Measurements from ENCODE around the gene ZBTB5.
A peak's percentile ranks its signal among the peaks of the same experiment; 100 is the strongest.
"Not testable (repeated sequence)": the region's sequence is repeated elsewhere in the genome, so short reads cannot be mapped to it uniquely, and the experiment has no call there.

ZBTB5 gene

DNA sequence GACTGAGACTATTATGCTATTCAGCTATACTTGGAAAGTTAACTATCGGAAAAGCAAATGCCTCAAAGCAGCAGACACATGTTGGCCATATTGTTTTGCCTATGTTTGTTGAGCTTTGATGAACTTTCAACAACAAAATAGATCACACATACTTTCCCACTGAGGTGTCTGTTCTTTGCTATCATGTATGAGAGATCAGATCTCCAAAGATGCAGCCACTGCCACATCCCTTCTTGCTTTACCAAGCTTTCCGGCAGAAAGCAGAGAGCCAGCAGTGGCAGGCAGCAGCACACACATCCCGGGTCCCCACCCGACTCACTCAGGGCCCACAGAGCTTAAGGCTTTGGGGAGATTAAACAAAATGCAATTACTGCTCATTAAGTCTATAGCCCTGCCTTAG is 18.8 kb downstream of the ZBTB5 start:
- DNase-seq, result no peak

DNA sequence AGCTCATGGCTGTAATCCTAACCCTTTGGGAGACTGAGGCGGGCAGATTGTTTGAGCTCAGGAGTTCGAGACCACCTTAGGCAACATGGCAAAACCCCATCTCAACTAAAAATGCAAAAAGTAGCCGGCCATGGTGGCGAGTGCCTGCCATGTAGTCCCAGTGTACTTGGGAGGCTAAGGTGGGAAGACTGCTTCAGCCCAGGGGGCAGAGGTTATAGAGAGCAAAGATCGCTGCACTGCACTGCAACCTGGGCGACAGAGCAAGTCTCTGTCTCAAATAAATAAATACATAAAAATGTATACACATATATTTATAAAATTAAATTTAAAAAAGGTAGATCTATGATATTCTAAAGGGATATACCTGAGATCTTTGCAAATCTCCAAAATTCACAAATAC is 19.4 kb downstream of the ZBTB5 start:
- DNase-seq, result no peak

GRCh38 chr9:37444890-37445289 is 20.4 kb downstream of the ZBTB5 start:
- DNase-seq, result no peak

DNA sequence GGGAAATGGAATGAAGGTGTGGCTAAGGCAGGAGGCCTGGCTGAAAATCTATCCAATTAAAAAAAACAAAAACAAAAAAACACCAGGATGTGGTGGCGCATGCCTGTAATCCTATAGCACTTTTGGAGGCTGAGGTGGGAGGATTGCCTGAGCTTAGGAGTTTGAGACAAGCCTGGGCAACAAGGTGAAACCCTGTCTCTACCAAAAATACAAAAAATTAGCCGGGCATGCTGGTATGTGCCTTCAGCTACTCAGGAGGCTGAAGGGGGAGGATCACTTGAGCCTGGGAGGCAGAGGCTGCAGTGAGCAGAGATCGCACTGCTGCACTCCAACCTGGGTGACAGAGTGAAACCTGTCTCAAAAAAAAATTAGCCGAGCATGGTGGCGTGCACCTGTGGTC is 21.7 kb downstream of the ZBTB5 start:
- DNase-seq, result no peak

DNA sequence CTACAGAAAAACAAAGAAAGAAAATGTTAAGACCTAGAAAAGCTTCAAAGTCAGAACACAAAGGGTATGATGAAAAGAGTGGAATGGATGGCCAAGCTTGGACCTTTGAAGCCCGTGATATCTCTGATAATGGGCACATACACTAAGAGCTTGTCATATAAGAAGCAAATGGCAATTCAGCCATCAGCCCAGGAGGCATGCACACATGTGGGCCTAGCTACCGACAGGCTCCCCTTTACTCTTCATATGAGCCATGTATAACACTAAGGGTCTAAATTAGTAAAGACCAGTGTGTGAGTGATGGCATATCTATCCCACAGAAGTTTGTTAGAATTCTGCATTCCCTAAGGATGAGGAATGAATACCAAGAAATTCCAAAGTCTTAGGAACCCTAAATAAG is 22.7 kb downstream of the ZBTB5 start:
- DNase-seq, result no peak

GRCh38 chr9:37441776-37442370 is 23.4 kb downstream of the ZBTB5 start:
- no peak for DNase-seq

- no peak for DNase-seq
Measured at GRCh38 chr9:37438359-37438758, 26.9 kb downstream of the ZBTB5 start.

DNA sequence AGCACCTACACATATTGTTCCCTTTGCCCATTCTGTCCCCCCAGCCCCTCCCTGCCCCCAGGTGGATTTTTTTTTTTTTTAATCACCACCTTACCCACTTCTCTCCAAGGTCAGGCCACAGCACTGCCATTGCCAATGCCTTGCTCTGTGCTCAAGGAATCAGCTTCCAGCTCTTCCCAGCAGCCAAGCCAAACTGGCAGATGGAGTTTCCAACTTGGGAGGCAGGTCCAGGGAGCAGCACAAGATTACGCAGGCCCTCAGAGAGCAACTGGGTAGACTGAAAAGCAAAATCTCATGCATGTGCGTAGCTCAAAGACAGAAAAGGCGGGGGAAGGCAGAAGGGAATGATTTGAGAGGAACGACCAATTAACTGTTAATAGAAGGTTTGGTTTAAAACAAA is 27.6 kb downstream of the ZBTB5 start:
- no peak for DNase-seq

- DNase-seq, result no peak
Measured at GRCh38 chr9:37437010-37437409, 28.2 kb downstream of the ZBTB5 start.

DNA sequence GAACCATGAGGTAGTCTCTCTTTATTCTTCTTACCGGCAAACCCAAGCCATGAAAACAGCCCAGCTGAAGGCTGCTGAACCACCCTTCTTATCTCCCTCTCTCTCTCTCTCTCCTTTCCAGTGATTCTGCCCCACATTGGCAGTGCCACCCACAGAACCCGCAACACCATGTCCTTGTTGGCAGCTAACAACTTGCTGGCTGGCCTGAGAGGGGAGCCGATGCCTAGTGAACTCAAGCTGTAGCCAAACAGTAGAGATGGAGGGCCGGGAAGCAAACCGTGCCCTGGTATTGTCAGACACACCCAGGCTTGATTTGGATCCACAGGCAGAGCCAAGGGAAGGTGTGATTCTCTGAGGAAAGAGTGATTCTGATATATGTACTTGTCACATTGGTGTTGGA is 28.7 kb downstream of the ZBTB5 start:
- DNase-seq, result no peak

DNA sequence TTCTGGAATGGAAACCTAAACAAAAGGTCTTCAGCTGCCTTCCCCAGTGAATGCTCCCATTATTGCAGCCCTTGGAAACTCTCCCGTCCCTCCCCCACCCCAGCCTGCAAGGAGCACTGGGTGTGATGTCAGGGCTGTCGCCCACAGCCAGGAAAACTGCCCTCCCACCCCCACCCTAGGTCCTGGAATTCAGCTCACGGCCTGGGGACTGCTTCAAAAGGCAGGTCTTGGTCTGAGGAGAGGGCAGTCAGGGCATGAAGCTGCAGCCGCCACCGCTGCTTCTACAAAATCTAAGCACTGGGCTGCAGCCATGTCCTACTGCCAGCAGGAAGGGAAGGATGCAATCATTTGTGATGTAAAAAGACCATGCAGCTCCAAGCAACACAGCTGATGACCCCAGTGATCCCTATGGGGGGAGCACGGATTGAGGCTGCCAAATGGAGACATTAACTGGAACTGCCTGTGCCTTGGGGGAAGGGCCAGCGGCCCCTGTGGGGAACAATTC is 31.3 kb downstream of the ZBTB5 start:
- DNase-seq, result no peak

DNA sequence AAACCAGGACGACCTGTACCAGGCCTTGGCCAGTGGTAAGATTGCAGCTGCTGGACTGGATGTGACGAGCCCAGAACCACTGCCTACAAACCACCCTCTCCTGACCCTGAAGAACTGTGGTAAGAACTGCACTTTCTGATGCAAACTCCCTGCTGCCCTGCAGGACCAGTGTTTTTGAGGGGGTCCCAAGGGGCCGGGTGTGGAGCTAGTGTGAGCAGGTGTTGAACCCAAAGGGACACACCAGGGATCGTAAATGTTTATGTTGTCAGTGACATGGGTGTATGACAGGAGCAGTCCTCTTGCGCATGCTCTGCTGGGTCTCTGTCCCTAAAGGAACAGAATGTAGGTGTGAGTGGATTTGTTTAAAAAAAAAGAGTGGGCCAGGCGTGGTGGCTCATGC is 33.2 kb downstream of the ZBTB5 start:
- DNase-seq, result no peak

GRCh38 chr9:37430841-37431597 is 34.2 kb downstream of the ZBTB5 start:
- DNase-seq, result no peak

GRCh38 chr9:37429441-37430285 is 35.6 kb downstream of the ZBTB5 start:
- DNase-seq, result no peak

DNA sequence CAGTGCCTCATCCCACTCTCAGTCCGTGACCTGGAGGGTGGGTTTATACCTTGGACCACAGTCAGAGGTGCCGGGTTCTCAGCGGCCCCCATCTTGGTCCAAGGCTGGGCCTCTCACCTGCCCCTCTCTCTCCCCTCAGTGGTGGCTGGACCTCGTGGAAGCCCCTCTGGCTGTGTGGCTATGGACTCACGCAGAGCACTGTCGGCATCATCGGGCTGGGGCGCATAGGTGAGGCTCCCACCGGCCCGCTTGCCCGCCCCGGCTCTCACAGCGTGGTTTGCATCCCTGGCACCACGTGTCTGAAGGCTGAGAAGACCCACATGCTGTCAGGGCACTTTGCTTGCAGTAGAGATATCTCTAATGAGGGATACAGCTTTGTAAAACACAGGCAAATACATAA is 36.9 kb downstream of the ZBTB5 start:
- no peak for DNase-seq

- DNase-seq, result no peak
Measured at GRCh38 chr9:37426846-37427245, 38.4 kb downstream of the ZBTB5 start.

DNA sequence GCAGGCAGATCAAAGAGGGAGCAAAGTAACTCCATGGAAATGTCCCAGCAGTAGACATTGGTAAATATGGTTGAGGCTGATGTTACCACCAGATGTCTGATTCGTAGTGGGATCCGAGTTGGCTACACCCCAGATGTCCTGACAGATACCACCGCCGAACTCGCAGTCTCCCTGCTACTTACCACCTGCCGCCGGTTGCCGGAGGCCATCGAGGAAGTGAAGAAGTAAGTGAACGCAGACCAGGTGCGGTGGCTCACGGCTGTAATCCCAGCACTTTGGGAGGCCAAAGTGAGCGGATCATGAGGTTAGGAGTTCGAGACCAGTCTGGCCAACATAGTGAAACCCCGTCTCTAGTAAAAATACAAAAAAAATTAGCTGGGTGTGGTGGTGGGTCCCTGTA is 38.8 kb downstream of the ZBTB5 start:
- not testable (repeated sequence) for DNase-seq

DNA sequence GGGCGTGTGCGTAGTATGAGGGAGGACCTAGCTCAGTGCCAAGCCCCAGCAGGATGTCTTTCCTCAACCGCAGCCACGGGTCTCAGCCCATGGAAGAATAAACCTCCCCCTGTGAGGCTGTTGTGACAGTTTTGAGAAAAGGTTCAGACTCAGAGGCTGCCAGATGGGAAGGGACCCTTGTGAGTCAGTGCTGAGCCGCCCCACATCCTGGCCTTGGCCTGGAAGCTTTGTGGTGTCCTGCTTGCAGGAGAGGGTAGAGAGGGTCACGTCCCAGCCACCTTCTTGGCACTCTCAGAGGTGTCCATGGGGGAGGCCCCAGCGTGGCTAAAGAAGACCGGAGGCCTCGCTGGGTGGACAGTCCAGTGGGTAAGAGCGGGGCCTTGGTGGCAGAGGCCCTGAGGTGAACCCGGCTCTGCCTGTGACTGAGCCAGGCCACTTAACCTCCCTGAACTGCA is 39.9 kb downstream of the ZBTB5 start:
- DNase-seq, result no peak

GRCh38 chr9:37424686-37425297 is 40.5 kb downstream of the ZBTB5 start:
- DNase-seq, result no peak

DNA sequence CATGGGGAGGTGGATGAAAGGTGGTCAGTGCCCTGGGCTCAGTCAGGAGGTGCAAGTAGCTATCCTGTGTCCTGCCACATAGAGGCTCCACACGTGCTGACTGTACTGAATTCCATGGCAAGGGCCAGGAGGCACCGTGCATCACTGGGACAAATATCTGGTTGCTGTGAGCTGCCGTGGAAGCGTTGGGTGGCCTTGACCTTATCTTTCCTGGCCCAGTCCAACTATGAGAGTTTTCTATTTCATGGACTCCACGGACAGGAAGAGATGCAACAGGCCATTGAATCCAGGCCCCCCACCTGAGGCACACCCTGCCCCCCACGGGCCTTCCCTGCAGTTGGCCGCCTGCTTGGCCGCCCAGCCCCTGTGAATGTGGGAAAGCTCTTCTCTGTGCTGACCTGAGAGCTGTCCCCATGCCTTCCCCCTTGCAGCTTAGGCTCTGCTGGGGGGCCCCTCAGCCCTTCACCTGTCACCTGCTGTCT is 41.0 kb downstream of the ZBTB5 start:
- no peak for DNase-seq

DNA sequence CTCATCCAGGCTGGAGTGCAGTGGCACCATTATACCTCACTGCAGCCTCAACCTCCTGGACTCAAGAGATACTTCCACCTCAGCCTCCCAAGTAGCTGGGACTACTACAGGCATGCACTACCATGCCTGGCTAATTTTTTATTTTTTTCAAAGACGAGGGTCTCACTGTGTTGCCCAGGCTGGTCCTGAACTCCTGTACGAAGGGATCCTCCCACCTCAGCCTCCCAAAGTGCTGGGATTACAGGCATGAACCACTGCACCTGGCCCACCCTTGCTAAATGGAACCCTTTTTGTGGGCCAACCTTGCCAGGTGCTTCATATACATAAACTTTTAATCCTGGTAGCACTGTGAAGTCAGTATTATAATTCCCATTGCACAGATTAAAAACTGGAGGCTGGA is 41.7 kb downstream of the ZBTB5 start:
- DNase-seq, result no peak

- peak; percentile 88 for DNase-seq
Measured at GRCh38 chr9:37422289-37423104, 42.8 kb downstream of the ZBTB5 start, which contains the start of gene GRHPR. Gene GRHPR (plus strand): TSS chr9:37422696. CDS start chr9:37422751, 55 bp downstream.
